HG02610 (cell line): ENCODE results near the gene CRTAP.
"Not testable (repeated sequence)": the region's sequence is repeated elsewhere in the genome, so short reads cannot be mapped to it uniquely, and the experiment has no call there.

Source experiments
- ATAC-seq: cut with Tn5 transposase; IDR thresholded peaks from one replicate; pipeline ENCODE4 v1.9.1; 2021; ENCODE audit warnings: mild to moderate bottlenecking, moderate library complexity; ENCODE audit not compliant: unreplicated experiment

Gene CRTAP

DNA sequence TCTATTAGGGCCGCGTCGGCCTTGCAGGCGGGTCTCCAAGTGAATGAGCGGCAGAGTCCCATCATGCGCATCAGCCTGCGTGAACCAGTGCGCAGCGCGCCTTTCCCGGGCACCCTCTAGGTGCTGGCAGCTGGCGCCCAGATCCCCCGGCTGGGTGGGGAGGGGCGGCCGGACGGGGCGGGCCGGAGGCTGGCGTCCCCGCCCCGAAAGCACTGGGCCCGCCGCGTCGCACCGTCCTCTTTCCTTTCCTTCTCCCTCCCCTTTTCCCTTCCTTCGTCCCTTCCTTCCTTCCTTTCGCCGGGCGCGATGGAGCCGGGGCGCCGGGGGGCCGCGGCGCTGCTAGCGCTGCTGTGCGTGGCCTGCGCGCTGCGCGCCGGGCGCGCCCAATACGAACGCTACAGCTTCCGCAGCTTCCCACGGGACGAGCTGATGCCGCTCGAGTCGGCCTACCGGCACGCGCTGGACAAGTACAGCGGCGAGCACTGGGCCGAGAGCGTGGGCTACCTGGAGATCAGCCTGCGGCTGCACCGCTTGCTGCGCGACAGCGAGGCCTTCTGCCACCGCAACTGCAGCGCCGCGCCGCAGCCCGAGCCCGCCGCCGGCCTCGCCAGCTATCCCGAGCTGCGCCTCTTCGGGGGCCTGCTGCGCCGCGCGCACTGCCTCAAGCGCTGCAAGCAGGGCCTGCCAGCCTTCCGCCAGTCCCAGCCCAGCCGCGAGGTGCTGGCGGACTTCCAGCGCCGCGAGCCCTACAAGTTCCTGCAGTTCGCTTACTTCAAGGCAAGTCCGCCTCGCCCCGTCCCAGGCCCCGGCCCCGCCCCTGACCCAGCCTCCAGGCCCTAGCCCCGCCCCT lies at the start of gene CRTAP:
CRTAP (plus strand) TSS at position 243 of the 850 bp plus-strand sequence; CDS start at position 307, 64 bp downstream.
- ATAC-seq: peak; percentile 82

DNA sequence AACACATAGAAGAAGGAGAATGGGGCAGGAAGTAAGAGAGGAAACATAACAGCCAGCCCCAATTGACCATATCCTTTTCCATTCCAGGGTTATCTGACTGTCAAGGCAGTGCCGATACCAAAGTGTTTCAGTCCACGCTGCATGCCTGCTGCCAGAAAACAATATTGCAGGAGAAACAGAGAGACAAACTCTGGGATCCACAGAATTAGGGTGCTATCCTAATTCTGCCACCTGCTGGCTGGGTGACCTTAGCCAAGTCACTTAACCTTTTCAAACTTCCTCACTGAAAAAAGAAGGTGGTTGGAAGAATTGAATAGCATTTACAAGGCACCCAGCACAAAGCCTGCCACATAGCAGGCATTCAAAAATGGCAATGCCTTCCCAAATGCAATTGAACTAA lies 48.9 kb upstream of the CRTAP start:
- ATAC-seq: no peak

DNA sequence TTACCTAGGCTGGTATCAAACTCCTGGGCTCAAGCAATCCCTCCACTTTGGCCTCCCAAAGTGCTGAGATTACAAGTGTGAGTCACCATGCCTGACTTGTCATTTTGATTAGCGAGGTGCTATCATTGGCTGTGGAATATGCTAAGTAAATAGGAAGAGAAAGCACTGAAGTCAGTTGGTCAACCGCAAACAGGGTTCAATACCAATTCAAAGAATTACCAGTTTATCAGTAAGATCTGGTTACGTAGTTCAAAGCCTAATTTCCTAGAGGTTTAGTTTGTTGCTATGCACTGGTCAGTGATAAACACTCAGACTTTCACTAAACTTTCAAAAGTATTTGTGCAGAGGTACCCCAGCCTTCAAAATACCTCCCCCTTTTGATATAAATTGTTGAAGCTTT lies 46.3 kb upstream of the CRTAP start:
- ATAC-seq: no peak

DNA sequence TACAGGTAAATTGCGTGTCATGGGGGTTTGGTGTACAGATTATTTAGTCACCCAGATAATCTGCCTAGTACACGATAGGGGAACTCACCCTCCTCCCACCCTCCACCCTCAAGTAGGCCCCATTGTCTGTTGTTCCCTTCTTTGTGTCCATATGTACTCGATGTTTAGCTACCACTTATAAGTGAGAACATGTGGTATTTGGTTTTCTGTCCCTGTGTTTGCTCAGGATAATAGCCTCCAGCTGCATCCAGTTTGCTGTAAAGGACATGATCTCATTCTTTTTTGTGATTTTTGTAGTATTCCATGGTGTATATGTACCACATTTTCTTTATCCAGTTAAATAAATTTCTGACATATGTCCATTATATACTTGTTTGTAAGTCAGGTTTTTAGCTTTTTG lies 44.0 kb upstream of the CRTAP start:
- not testable (repeated sequence) for ATAC-seq

DNA sequence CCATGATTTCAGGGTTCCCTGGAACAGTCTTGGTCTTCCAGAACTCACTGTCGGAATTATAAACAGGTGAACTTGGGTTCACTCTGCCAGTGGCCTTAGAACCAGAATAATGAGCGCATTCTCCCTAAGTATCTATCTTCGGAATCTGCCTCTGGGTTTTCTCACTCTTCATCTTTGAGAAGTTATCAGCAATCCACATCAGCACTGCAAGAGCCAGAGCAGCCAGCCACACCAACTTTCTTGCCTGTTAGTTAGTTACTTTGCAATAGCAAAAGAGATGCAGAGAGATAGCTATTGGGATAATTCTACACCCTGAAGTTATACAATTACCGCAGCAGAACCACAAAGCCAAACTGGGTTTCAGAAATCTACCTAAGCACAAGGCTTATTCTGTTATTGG lies 42.6 kb upstream of the CRTAP start:
- ATAC-seq: no peak

DNA sequence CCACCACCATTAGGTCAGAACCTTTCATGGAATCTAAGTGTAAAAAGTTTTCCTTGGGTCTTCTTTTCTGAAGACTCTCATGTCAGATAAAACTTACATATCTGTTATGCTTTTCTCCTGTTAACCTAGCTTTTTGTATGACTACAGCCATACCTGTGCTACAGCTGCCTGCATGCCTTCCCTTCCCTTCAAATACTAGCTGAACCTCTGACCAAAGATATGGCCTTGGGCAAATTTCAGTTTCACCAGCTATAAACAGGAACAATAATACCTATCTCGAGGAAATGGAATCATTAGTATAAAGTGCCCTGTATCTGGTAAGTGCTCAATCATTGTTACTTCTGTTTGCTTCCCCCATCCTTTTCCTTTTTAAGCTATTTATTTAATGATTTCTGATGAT lies 41.9 kb upstream of the CRTAP start:
- no peak for ATAC-seq

DNA sequence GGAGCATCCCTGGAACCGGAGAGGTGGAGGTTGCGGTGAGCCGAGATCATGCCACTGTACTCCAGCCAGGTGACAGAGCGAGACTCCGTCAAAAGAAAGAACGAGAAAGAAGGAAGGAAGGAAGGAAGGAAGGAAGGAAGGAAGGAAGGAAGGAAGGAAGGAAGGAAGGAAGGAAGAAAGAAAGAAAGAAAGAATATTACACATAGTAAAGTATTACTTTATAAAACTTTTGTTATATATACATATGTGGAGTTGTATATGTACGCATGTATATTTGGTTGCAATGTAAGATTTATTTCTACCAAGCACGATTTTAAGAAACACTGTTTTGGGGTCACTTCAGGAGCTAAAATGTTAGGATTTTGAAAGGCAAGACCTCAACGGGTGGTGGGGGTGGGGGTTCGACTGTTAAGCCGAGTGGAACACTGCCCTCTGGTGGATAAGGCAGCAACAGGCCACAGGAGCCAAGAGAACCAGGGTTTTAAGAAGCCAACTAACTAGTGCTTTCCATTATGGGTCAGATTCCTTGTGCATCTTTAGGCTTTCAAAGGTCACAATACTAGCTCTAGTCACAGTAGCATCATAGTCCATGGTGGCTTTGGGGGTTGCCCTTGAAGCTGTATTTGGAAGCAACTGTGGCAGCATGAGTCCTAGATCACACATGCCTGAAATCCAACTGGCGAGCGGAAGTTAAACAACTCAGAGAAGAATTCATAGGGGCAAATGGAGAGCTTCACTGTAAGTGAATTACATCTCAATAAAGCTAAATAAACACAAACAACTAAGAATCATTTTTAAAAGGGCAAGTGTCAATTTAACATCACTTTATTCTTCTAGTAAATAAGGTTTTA lies 39.4 kb upstream of the CRTAP start:
- ATAC-seq: no peak

DNA sequence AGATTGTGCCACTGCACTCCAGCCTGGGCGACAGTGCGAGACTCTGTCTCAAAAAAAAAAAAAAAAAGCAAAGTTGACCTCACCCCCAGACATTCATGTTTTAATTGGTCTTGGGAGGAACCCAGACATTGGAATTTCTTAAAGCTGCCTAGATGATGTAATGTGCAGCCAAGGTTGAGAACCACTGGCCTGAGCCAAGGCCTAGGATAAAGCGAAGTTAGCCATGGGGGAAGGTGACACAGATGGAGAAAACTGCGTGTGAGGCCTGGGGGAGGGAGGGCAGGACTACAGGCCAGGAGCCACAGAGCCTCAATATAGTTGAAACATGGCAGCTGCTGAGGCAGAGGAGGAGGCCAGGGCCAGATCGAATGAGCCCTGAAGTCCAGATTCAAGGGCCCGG lies 37.8 kb upstream of the CRTAP start:
- no peak for ATAC-seq

DNA sequence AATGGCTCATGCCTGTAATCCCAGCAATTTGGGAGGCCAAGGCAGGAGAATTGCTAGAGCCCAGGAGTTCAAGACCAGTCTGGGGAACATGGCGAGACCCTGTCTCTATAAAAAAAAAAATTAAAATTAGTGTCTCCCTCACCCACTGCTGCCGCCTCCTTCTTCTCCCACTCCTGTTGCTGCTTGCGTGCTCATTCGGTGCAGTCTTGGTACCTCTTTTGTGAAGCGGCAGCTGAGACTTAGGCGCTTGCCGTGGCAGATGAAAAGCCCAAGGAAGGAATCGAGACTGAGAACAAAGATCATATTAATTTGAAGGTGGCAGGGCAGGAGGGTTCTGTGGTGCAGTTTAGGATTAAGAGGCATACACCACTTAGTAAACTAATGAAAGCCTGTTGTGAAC lies 36.9 kb upstream of the CRTAP start:
- ATAC-seq: no peak

DNA sequence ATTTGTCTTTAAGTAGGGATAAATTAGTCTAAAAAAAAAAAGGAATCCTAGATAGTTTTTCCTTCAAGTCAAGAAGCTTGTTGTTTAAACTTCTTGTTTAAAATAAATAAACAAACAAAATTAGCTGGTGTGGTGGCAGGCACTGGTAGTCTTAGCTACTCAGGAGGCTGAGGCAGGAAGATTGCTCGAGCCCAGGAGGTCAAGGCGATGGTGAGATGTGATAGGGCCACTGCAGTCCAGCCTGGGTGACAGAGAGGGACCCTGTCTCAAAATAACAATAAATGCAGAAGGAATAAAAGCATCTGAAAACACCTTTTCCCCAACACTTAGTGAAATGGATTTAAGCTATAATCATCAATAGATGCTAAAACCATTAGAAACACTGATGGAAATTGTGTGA lies 35.8 kb upstream of the CRTAP start:
- no peak for ATAC-seq

DNA sequence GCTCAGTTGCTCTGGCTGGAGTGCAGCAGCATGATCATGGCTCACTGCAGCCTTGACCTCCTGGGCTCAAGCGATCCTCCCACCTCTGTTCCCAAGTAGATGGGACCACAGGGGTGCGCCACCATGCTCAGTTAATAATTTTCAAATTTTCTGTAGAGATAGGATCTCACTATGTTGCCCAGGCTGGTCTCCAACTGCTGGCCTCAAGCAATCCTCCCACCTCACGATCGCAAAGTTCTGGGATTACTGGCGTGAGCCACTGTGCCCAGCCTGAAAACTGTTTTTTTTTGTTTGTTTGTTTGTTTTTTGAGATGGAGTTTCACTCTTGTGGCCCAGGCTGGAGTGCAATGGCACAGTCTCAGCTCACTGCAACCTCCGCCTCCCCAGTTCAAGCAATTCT lies 34.0 kb upstream of the CRTAP start:
- ATAC-seq: not testable (repeated sequence)

DNA sequence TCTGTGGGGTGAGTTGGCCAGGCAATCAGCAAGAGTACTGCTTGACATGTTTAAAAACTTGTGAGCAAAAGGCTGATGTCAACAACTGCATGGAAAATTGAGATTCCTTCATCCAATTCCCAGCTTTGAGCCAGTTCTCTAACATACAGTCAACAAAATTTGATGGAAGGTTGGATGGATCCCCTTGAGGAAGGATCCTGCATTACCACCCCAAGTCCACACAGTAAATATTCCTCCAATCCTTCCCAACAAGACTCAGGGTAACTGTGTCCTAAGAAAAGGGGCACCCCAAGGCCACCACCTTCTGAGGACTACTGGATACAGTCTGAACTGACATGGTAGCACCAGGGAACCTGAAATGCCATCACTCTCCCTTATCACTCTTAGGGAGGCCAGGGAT lies 32.0 kb upstream of the CRTAP start:
- no peak for ATAC-seq

DNA sequence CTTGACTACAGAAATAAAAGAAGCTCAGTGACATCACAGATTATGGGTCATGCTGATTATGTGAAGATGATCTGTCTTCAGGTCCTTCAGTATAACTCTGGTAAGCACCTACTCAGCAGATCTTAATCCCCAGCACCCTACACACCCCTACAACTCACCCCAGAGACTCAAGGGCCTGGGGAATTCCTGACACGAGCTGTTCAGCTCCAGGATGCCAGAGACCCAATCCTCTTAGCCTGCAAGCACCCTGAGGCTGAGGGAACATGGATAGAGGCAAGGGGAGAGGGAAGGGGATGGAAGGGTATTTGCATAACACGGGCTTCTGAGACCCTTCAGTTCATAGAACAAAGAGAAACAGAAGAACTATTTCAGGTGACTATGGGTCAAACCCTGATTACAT lies 29.9 kb upstream of the CRTAP start:
- ATAC-seq: no peak

DNA sequence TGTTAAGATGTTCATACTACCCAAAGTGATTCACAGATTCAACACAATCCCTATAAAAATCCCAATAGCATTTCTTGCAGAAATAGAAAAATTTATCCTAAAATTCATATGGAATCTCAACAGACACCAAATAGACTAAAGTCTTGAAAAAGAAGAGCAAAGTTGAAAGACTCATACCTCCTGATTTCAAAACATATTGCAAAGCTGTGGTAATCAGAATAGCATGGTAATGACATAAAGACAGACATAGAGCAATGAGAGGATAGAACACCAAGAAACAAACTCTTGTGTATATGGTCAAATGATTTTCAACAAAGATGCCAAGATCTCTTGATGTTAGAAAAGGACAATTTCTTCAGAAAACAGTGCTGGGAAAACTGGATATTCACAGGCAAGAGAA lies 25.1 kb upstream of the CRTAP start:
- ATAC-seq: no peak

DNA sequence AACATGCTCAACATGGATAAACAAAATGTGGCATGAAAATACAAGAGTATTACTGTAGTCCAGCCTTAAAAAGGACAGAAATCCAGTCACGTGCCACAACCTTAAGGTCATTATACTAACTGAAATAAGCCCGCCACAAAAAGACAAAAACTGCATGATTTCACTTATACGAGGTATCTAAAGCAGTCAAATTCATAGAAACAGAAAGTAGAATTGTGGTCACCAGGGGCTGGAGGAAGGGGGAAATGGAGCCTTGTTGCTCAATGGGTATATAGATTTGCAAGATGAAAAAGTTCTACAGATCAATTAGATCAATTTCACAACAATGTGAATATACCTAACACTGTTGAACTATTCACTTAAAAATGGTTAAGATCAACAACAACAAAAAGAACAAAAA lies 24.3 kb upstream of the CRTAP start:
- peak; percentile 86 for ATAC-seq

DNA sequence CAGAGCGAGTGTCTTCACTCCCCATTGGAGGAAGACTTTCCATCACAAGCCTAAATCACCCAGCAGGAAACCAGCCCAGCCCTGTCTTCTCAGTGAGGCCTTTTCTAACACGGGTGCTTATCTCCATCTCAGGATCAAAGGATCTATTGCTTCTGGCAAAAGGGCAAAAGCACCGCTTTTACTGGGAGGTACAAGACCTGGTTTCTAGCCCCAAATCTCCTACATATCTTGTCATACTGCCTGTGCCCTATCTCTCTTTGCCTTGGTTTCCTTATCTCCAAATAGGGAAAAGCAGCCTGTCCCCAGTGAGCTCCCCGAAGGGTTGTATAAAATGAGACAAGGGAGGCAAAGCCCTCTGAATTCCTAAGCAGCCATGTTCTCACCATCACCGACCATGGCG lies 22.1 kb upstream of the CRTAP start:
- ATAC-seq: no peak

DNA sequence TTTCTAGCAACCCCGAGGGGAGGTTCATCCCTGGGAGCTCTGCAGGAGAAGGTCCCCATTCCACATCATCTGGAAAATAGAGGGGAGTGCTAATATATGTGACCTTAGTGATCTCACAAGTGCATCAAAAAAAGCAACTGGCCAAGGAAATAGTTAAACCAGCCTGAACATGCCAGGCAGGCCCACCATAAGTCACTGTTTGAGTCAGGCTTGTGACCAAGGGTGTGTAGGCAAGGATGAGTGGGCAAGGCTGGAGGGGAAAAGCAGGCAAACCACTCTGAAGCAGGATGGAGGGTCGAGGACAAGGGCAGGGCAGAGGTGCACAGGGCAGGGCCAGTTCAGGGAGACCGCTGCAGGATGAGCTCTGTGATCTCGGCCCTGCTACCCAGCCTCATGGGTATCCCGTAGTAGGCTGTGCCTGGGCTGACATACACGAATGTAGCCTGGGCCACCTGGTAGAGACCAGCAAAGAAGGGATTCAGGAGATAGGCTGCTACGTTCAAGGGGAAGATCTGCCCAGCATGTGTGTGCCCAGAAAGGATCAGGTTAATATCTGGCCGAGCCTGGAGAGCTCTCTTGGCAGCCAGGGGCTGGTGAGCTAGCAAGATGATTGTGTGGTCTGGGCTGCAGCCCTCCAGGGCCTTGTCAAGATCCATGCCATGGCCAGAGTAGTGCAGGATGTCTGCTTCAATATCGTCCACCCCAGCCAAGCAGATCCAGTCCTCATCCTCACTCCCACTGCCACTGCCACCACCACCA lies 21.1 kb upstream of the CRTAP start:
- no peak for ATAC-seq

DNA sequence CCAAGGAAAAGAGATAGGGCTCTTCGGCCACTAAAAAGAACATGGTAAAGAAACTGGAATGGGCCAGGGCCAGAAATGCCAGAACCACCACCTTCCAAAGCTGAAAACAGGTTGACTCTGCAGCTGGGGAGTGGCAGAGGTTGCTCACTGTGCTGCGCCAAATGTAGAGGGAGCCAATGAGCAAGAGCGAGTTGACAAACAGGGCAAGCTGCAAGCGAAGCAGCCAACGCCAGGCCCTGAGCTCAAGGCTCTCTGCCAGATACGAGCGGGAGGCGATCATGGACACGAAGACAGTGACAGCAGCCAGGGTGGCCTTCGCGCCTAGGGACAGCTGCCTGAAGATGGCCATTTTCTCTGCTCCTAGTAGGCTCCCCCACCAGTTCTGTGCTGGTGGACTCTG lies 20.0 kb upstream of the CRTAP start:
- no peak for ATAC-seq

DNA sequence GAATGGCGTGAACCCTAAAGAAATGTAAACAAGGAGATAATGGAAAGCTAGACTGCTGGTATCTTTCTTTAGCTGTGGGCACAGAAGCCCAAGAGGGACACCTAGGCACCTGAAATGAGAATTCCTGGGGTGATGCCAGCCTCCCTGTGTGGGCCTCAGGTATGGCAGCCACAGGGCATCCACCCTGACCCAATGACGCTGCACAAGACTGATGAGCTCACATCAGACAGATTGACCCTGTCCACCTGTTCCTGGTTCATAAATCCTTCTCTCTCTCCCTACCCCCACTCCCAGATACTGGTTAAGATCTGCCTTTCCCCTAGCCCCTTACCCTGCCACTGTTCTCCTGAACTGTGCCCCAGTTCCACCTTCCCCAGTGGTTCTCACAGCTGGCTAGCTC lies 18.4 kb upstream of the CRTAP start:
- ATAC-seq: no peak

DNA sequence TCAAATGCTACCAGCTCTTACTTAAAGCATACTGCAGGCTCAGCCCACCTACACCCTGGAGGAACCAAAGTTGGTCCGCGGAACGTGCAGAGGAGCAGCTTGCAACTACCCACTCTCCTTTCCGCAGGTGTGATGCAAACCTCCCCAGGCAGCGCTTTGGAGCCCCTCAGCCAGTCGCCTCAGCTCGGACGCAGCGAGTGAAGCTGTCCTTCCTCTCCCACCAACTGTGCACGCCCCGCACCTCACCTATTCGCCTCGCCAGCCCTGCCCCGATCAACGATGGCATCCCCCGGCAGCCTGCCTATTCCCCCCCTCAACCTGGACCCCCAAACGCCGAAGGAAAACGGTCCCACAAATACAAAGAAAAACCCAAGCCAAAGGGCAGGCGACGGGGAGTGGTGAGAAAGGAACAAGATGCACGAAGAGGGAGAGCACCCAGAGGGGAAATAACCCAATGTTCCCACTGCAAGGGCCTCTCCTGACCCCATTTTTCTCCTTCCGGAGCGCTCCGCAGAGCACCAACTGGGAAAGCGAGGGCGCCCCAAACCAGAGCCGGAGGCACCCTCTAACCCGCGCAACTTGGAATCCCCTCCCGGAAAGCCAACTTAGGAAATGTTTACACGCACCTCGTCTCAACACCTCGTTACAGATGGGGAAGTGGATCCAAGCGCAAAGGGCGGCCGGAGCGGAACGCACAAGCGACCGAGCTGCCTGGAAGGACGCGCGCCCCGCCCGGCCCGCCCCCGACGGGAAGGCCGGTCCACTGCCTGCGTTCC lies 17.5 kb upstream of the CRTAP start:
- peak; percentile 46 for ATAC-seq
